ENCODE results near the gene EIF3C.
"Not testable (repeated sequence)": the region's sequence is repeated elsewhere in the genome, so short reads cannot be mapped to it uniquely, and the experiment has no call there.

Gene EIF3C

DNA sequence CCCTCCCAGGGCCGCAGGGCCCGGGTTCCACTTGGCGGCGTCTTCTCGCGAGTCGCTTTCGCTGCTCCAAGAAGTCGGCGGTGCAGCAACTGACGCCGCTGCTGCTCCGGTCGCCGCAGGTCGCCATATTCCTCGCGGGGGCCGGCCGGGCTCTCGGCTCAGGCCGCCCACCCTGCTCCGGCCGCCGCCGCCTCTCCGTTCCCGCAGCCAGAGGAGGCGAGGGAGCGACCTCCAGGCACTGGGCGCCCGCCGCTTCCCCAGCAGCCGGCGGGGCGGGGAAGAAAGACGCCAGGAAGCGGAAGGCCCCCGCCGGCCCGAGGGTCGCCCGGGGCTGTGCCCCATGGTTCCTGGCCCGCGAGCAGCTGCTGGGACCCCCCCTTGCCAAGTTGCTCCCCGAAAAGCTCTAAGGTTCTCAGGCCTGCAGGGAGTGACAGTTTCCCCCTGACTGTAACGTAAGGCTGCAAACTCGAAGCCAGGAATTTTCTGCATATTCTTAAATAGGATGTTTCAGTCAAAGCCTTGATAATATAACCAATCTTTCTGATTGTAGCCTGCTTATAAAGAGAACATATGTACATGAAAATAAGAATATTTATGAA lies 39.3 kb downstream of the EIF3C start:
- not testable (repeated sequence) for DNase-seq

DNA sequence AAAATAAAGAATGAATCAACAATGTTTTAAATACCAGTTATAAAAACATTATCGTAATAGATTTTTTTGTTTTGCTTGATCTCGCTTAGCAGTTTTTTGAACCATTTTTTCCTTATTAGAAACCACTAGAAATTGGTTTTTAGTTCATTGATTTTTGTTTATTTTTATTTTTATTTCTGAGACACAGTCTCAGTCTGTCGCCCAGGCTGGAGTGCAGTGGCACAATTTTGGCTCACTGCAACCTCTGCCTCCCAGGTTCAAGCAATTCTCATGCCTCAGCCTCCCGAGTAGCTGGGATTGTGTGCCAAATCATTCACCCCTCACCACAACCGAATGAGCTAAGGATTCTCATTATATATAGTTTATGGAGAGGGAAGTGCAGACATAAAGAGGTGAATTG lies 40.2 kb downstream of the EIF3C start, which contains the start of gene NPIPB9:
Gene NPIPB9, plus strand, starts transcription at position 301 of the 400 bp plus-strand sequence.
- DNase-seq, result not testable (repeated sequence)

DNA sequence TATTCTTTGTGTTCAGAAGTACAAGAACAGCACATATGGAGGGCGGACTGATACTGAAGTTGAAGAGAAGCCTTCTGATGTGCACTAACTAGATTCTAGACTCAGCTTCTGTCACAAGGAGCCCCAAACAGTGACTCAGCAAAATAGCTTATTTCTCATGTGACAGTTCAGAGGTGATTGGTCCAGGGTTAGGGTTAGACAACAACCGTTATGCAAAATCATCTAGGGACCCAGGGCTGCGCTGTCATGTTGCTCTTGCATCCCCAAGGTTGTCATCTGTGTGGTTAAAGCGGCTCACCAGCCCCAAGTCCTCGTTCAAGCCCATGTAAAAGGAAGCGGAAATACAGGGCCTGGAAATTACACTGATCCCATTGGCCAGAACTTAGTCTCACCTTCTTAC lies 70.4 kb downstream of the EIF3C start:
- not testable (repeated sequence) for DNase-seq

DNA sequence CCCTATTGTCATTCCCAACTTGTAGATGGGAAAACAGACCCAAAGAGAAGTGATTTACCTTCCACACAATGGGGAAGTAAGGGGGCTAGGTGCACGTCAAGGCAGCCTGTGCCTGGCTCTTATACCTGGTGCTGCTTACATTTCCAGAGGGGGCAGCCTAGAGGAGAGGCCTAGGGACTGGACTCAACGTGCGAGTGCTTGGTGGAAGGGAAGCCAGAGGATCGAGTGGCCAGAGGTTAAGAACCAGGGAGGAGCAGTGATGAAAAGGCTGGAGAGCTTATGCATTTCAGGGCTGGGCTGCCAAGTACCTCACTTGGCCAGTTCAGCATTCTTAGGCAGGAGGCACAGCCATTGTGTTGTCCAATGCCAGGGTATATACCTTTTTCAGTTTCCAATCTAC lies 71.1 kb downstream of the EIF3C start:
- DNase-seq, result not testable (repeated sequence)
